NCI-H2227 treated with DMSO at 0.1 percent for 48 hours (cell line): ENCODE results near the gene RRP15.
"Not testable (repeated sequence)": the region's sequence is repeated elsewhere in the genome, so short reads cannot be mapped to it uniquely, and the experiment has no call there.

Source experiments
- DNase-seq: peaks from one replicate; lab custom pipeline; 2025; lab: John Stamatoyannopoulos, UW

Gene RRP15

GRCh38 chr1:218297461-218297860 lies 12.4 kb downstream of the RRP15 start:
- DNase-seq: no peak

GRCh38 chr1:218297867-218298266 lies 12.8 kb downstream of the RRP15 start:
- DNase-seq: no peak

GRCh38 chr1:218298398-218298797 lies 13.3 kb downstream of the RRP15 start:
- DNase-seq: no peak

GRCh38 chr1:218299416-218299815 lies 14.3 kb downstream of the RRP15 start:
- DNase-seq: peak; percentile 52

- DNase-seq: no peak
Measured at GRCh38 chr1:218301217-218301616, 16.1 kb downstream of the RRP15 start.

- DNase-seq: no peak
Measured at GRCh38 chr1:218302155-218302554, 17.1 kb downstream of the RRP15 start.

GRCh38 chr1:218303176-218303879 lies 18.2 kb downstream of the RRP15 start:
- no peak for DNase-seq

GRCh38 chr1:218304281-218305039 lies 19.4 kb downstream of the RRP15 start:
- DNase-seq: peak; percentile 93

GRCh38 chr1:218305472-218306064 lies 20.5 kb downstream of the RRP15 start:
- peak; percentile 60 for DNase-seq

GRCh38 chr1:218312509-218312908 lies 27.4 kb downstream of the RRP15 start:
- no peak for DNase-seq

GRCh38 chr1:218314316-218314715 lies 29.2 kb downstream of the RRP15 start:
- DNase-seq: no peak

GRCh38 chr1:218315638-218316037 lies 30.5 kb downstream of the RRP15 start:
- DNase-seq: no peak

- DNase-seq: no peak
Measured at GRCh38 chr1:218317061-218317460, 32.0 kb downstream of the RRP15 start.

GRCh38 chr1:218320182-218320581 lies 35.1 kb downstream of the RRP15 start:
- not testable (repeated sequence) for DNase-seq

- no peak for DNase-seq
Measured at GRCh38 chr1:218322762-218323161, 37.7 kb downstream of the RRP15 start.

- no peak for DNase-seq
Measured at GRCh38 chr1:218323568-218324225, 38.6 kb downstream of the RRP15 start.

GRCh38 chr1:218324226-218324580 lies 39.1 kb downstream of the RRP15 start:
- DNase-seq: no peak

- no peak for DNase-seq
Measured at GRCh38 chr1:218328769-218329168, 43.7 kb downstream of the RRP15 start.

- DNase-seq: peak; percentile 62
Measured at GRCh38 chr1:218330043-218330623, 45.0 kb downstream of the RRP15 start.

GRCh38 chr1:218332416-218332815 lies 47.3 kb downstream of the RRP15 start:
- no peak for DNase-seq

- no peak for DNase-seq
Measured at GRCh38 chr1:218336328-218336727, 51.2 kb downstream of the RRP15 start.

GRCh38 chr1:218339267-218339831 lies 54.3 kb downstream of the RRP15 start:
- DNase-seq: peak; percentile 39
